Femur (tissue), 1 donor: ENCODE measurements around the gene SMOC2.
"Not testable (repeated sequence)": the region's sequence is repeated elsewhere in the genome, so short reads cannot be mapped to it uniquely, and the experiment has no call there.

ENCODE experiments used
- DNase-seq: peaks from one replicate; pipeline ENCODE4 v3.0.0-alpha.2; 2017

The SMOC2 gene

GRCh38 chr6:168692193-168692914 is 251.4 kb downstream of the SMOC2 start:
- DNase-seq = no peak

GRCh38 chr6:168692915-168693257 is 251.9 kb downstream of the SMOC2 start:
- DNase-seq = not testable (repeated sequence)

GRCh38 chr6:168694797-168695196 is 253.8 kb downstream of the SMOC2 start:
- DNase-seq = not testable (repeated sequence)

DNA sequence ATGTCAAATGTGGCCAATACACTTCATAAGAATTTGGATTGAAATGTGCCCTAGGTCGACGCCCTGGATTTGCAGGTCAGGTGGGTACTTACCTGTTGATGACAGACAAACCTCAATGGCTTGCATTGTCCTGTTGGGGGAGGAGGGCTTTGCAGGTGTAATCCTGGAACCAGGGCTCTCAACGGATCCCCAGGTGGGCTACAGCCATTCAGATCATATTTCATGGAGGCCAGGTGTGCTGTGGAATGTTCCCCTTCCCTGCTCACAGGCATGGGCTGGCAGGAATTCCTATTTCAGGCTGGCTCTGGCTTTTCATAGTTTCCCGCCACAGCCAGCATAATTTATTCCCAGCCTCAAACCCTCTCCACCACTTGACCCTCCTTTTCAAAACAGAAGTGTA is 254.7 kb downstream of the SMOC2 start:
- DNase-seq = no peak

- DNase-seq = no peak
Measured at GRCh38 chr6:168698923-168699322, 257.9 kb downstream of the SMOC2 start.

GRCh38 chr6:168699631-168700295 is 258.8 kb downstream of the SMOC2 start:
- DNase-seq = peak; percentile 85

- no peak for DNase-seq
Measured at GRCh38 chr6:168700880-168701279, 259.9 kb downstream of the SMOC2 start.

DNA sequence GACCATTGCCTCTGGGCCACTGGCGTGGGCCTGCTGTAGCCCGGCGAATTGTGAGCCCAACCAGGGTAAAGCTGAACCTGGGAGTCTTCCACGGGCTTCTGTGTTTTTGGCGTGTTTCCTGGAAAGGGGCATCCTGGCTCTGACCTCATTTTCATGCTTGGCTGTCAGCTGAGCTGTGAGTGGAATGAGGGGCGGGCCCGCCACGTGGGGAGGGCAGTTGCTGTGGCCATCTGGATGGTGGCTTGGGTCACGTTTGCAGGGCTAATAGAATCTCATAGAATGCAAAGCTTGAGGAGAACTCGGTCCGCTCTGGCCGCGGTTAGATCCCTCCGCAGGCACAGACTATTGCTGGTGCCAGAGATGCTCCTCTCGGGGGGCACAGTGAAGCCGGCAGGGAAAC is 263.0 kb downstream of the SMOC2 start:
- peak; percentile 57 for DNase-seq

DNA sequence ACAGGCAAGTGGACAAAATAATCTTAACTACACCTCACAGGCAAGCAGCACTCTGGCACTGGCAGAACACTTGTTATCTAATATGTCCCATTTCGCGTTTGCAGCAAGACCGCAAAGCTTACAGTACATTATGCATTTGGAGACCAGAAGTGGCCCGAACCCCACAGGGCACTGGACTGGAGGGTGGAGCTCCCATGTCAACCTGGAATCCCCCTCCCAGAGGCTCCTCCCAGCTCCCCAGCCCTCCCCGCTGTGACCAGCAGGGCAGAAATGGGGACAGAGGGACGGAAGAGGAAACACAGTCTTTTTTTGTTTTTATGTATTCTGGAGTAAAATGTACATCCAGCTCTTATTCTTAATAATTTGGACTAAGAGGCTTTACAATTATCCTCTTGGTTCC is 263.7 kb downstream of the SMOC2 start:
- DNase-seq = no peak

- DNase-seq = not testable (repeated sequence)
Measured at GRCh38 chr6:168705271-168705670, 264.3 kb downstream of the SMOC2 start.

DNA sequence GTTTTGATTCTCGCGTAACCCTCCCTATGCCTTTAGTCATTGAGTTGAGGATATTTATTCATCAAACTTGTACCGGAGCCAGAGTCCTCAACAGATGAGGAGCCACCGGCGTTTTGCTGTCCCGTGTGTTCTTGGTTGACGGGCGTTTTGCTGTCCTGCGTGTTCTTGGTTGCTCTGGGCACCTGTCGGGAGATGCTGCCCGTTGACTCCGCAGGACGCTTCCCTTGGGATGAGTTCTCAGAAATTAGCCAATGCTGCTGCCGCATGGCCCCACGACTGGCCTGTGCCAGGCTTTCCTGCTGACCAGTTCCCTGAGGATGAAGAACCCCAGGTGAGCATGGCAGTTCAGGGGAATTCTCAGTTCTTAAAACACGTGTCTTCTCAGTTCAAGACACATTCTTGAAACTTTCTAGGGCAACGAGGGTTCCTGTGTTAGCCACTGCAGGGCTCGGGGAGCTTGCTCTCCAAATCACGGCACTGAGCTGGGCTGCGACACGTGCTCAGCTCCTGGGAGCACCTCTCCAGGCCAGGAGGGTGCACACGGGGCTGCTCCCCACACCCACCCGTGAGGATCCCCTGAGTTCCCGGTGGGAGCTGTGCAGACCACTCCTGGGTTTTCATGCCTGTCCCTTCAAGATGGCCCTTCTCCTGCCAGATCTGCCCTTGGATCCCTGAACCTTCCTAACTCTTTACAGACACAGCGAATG is 265.6 kb downstream of the SMOC2 start:
- DNase-seq = no peak

DNA sequence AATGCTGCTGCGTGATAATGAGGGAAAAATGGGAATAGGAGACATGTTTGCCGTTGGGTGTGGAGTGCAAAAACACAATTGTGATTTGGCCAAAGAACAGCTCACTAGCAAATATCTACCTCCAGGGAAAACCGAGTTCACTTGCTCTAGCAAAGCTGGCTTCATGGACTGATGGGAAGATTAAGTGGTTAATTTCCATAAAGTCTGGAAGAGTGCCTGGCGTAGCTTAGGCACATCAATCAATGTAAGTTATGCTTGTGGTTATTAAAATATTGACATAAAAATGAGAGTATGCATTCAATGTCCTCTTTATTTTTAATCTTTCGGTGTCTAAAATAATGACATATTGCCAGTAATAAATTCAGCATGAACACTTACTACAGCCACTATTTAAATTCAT is 267.5 kb downstream of the SMOC2 start:
- no peak for DNase-seq

DNA sequence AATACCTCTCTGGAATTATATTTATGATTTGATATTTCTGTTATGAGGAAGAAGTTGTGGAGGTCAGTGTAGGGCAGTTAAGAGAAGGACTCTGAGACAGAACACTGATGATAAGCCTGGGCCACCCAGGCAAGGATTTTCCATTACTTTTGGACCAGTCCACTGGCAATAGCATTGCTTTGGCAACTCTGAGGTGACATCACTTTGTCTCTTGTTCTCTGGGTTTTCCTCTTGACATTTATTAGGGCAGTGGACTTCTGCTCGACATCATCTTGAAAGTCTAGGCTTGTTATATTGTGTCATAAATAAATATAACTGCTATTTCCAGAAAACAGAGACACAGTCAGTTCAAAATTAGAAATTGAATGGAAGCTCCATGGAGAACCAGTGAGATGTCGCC is 268.0 kb downstream of the SMOC2 start:
- no peak for DNase-seq

- DNase-seq = no peak
Measured at GRCh38 chr6:168709390-168709789, 268.4 kb downstream of the SMOC2 start.

GRCh38 chr6:168709991-168710390 is 269.0 kb downstream of the SMOC2 start:
- no peak for DNase-seq

DNA sequence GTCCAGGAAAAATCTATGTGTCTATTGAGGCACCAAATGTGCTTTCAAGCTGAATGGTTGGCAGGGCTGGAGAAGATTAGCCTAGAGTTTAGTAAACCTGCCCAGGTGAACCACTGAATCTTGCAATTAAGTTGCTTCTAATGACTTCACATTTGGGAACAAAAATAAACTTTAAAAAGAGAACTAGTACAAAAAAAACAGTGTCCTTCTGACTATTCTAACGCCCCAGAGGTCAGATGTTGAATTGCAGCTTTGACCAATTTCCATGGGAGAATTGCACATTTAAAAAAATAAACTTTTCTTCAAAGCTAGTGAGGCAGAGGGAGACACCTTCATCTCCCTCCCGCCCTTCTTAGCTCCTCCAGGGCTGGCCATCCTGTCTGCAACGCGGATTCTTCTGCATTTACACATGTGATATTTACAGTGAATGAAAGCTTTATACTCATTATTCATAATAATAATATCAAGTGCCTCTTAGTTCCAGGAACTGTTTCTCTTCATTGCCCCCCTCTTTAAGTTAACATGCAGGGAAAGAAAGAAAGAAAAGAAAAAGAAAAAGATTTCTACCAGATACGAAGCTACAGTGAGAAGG is 270.2 kb downstream of the SMOC2 start:
- DNase-seq = no peak

GRCh38 chr6:168711666-168712300 is 270.8 kb downstream of the SMOC2 start:
- no peak for DNase-seq

DNA sequence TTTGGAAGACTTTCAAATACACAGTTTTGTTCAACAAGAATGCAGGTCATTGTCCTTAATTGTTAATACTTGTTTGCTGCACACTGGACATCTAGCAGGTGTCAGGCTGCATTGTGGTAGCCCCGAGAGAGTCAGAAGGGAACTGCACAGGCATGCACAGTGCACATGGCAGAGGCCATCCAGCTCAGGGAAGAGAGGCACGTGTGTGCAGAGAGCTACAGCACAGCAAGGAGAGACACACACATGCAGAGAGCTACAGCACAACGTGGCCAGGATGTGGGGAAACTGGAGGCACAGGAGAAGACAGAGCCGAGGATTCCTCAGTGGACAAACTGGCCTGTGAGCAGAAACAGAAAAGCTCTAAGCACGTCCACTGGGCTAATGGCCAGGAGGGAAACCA is 272.0 kb downstream of the SMOC2 start:
- no peak for DNase-seq

DNA sequence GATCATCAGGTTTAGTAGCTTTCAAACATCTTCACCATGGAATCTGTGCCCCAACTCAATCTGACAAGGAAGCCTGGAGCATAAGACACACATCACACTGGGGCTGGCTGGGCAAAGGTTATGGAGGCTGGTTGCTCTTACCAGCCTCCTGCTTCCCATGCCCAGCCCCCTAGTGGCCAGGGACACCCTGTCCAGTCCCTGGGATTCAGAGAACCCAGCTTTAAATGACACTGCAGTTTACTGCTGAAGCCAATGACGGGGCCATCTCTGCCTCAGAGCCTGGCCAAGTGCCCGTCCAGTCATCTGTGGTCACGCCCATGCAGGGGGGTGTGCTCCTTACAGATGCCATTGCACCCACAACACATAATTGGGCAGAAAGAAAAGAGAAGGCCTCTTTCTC is 272.9 kb downstream of the SMOC2 start:
- DNase-seq = no peak

DNA sequence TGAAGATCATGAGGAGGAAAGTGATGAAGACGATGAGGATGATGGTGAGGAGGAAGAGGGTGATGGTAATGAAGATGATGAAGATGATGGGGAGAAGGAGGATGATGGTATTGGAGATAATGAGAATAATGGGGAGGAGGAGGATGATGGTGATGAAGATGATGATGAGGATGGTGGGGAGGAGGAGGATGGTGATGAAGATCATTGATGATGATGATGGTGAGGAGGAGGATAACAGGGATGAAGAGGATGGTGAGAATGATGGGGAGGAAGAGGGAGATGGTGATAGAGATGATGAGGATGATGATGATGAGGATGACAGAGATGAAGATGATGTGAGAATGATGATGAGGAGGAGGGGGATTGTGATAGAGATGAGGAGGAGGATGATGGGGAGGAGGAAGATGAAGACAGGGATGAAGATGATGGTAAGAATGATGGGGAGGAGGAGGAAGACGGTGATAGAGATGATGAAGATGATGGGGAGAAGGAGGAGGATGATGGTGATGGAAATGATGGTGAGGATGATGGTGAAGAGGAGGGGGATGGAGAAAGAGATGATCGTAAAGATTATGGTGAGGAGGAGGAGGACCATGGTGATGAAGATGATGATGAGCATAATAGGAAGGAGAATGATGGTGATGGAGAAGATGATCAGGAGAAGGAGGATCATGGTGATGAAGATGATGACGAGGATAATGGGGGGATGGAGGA is 273.7 kb downstream of the SMOC2 start:
- DNase-seq = no peak

GRCh38 chr6:168715643-168716481 is 274.9 kb downstream of the SMOC2 start:
- DNase-seq = no peak

- no peak for DNase-seq
Measured at GRCh38 chr6:168716581-168716980, 275.6 kb downstream of the SMOC2 start.
